GM12872 (cell line): ENCODE results near the gene SLC41A2.

Experiments
- TF ChIP-seq, protein P1 (sequence below): IDR thresholded peaks from 3 replicates; pipeline ENCODE4 v1.5.1; 2011; ENCODE audit warnings: low read depth, mild to moderate bottlenecking, low read length, moderate library complexity; ENCODE audit not compliant: insufficient read depth

Gene SLC41A2

DNA sequence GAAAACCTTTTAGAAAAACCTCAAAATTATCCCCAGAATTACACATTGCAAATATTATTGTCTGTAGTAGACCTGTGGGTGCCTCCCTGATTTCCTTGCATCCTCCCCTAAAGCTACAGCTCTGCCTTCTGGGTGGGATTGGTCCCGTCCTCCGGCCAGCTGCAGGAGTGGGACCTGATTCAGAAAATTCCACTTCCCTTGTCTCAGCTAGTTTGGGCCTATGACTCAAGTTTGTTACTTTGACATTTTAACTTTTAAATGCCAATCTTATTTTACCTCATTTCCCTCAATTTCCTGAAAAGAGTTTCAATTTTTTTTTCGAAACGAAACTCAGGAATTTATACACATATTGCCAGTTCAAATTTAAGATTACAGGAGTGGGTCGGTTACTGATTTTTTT is 13.2 kb upstream of the SLC41A2 start:
- TF ChIP-seq, protein P1, sequence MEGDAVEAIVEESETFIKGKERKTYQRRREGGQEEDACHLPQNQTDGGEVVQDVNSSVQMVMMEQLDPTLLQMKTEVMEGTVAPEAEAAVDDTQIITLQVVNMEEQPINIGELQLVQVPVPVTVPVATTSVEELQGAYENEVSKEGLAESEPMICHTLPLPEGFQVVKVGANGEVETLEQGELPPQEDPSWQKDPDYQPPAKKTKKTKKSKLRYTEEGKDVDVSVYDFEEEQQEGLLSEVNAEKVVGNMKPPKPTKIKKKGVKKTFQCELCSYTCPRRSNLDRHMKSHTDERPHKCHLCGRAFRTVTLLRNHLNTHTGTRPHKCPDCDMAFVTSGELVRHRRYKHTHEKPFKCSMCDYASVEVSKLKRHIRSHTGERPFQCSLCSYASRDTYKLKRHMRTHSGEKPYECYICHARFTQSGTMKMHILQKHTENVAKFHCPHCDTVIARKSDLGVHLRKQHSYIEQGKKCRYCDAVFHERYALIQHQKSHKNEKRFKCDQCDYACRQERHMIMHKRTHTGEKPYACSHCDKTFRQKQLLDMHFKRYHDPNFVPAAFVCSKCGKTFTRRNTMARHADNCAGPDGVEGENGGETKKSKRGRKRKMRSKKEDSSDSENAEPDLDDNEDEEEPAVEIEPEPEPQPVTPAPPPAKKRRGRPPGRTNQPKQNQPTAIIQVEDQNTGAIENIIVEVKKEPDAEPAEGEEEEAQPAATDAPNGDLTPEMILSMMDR: no peak

DNA sequence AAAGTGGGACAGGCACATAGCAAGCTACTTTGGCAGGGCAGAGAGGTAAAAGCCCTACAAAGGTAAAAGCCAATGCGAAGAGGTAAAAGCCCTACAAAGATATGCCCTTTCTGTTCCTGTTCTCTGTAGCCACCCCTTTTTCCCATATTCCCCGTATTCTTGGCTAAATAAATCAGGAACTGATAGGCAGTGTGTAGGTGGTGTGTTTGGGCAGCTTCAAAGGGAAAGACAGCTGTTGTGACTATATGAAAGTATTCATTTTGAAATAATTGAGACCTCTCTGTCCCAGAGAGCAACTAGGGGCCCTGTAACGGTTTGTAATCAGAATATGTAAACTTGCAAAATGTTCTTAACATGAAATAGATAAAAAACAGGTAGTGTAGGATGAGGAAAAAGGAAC is 11.3 kb upstream of the SLC41A2 start:
- TF ChIP-seq, protein P1: no peak

DNA sequence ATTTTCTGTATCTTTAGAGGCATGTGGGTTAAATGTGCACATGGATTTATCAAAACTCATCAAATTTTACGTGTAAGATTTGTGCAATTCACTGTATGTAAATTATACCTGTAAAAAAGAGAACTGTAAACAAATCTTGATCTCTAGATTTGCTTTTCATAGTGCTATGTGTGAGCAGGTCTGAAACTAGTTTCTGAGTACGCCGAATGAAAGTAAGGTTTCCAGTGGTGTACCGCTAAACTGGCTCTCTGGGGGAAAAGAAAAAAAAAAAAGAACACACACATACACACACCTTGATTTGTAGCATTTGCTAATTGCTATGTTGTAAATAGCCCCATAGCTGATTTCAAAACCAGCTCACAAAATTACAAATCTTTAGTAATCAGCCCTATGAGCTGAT is 8.6 kb upstream of the SLC41A2 start:
- TF ChIP-seq, protein P1: no peak

DNA sequence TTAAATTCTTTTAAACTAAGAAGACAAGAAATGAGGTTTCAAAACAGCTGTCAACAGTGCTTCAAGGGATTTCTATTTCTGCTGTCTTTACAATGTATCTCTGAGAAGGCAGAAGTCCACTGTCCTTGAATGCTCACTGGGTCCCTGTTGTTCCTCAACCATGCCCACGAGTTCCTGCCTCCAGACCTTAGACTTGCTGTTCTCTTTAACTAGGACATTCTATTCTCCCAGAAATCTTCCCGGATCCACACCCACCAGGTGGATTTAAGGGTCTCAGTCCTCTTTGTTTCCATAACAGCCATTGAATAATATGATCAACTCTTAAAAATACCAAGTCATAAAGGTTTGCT is 6.7 kb upstream of the SLC41A2 start:
- TF ChIP-seq, protein P1: no peak

- TF ChIP-seq, protein P1: no peak
Observed at GRCh38 chr12:104964167-104964855, 6.2 kb upstream of the SLC41A2 start.

DNA sequence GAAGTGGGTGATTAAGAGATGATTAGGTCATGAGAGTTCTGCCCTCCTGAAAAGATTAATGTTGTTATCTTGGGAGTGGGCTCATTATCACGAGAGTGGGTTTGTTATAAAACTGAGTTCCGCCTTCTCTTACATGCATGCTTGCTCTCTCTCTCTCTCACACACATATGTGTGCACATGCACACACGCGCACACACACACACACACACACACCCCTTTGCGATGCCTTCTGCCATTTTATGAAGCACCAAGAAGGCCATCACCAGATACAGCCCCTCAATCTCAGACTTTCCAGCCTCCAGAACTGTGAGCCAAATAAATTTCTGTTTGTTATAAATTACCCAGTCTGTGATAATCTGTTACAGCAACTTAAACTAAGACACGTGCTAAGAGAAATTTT is 5.7 kb upstream of the SLC41A2 start:
- TF ChIP-seq, protein P1: no peak

DNA sequence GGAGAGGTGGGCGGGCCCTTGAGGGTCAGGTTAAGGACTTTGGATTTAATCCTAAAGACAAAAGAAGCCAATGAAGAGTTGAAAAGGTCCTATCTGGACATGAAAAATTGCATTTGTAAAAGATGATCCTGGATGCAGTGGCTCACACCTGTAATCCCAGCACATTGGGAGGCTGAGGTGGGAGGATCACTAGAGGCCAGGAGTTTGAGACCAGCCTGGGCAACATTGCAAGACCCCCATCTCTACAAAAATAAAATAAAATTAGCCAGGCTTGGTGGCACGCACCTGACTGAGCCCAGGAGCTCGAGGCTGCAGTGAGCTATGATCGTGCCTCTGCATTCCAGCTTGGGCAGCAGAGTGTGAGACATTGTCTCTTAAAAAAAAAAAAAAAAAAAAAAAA is 2.4 kb upstream of the SLC41A2 start:
- TF ChIP-seq, protein P1: no peak
